GM19240 (cell line): ENCODE results near the gene TRIOBP.
A peak's percentile ranks its signal among the peaks of the same experiment; 100 is the strongest.
"Not testable (repeated sequence)": the region's sequence is repeated elsewhere in the genome, so short reads cannot be mapped to it uniquely, and the experiment has no call there.

Experiments used
- DNase-seq: peaks from one replicate; pipeline ENCODE4 v3.0.0; 2011; ENCODE audit warnings: low spot score; ENCODE audit not compliant: insufficient read length

The TRIOBP gene, protein sequence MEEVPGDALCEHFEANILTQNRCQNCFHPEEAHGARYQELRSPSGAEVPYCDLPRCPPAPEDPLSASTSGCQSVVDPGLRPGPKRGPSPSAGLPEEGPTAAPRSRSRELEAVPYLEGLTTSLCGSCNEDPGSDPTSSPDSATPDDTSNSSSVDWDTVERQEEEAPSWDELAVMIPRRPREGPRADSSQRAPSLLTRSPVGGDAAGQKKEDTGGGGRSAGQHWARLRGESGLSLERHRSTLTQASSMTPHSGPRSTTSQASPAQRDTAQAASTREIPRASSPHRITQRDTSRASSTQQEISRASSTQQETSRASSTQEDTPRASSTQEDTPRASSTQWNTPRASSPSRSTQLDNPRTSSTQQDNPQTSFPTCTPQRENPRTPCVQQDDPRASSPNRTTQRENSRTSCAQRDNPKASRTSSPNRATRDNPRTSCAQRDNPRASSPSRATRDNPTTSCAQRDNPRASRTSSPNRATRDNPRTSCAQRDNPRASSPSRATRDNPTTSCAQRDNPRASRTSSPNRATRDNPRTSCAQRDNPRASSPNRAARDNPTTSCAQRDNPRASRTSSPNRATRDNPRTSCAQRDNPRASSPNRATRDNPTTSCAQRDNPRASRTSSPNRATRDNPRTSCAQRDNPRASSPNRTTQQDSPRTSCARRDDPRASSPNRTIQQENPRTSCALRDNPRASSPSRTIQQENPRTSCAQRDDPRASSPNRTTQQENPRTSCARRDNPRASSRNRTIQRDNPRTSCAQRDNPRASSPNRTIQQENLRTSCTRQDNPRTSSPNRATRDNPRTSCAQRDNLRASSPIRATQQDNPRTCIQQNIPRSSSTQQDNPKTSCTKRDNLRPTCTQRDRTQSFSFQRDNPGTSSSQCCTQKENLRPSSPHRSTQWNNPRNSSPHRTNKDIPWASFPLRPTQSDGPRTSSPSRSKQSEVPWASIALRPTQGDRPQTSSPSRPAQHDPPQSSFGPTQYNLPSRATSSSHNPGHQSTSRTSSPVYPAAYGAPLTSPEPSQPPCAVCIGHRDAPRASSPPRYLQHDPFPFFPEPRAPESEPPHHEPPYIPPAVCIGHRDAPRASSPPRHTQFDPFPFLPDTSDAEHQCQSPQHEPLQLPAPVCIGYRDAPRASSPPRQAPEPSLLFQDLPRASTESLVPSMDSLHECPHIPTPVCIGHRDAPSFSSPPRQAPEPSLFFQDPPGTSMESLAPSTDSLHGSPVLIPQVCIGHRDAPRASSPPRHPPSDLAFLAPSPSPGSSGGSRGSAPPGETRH (N-terminal part only)

DNA sequence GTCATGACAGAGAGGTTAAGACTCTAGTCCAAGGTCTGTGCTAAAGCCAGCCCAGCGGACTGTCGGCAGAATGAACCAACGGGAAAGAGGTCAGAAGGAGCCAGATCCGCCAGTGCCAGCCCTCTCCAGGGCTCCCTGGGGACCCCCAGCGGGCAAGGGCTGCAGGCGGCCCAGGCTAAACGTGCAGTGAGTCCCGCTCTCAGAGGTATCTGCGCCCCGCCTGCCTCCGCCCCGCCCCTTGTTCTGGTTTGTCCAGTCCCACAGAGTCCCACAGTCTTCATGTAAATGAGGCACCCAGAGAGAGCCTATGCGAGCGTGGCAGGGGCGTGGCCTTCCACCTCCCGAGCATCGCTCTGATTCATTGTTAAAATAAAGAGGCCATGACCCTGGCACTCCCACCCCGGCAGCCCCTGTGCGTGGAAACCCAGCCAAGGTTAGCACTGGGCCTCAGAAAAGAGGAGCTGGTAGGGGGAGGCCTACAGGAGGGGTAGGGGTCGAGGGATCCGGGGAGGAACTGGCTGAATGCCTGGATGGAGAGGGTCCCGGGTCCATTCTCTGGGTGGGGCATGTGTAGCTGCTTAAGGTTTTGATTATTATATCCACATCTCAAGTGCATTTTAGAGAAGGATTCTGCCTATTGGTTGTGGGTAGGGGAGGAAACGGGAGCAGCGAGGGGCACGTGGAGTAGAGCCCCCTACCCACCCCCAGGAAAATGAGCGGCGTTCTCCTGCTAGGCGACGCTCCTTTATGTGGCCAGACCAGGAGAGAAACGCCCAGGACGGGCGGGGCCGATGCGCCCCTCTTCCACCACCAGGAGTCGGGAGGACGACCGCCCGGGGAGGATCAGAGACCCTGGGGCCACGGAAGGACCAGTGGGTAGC, at the start of gene TRIOBP:
TSS of gene TRIOBP (plus strand) at position 392 of the 881 bp plus-strand sequence. CDS start 4,318 bp downstream, outside the sequence.
- DNase-seq: peak; percentile 78

DNA sequence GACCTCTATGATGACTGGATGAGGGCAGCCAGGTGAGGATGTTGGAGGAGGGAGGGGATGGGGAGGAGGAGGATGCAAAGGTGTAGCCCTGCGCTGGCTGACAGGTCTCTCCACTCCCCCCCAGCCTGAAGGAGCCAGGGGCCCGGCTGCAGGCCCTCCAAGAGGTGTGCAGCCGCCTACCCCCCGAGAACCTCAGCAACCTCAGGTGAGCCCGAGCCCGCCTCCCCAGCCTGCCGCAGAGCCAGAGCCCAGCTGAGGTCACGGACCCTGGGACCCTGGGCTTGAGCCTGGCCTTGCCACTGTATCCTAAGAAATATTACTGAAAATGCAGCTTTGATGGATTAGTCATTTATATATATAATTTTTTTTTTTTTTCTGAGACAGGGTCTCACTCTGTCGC, 49.5 kb upstream of the TRIOBP start:
- DNase-seq: no peak

DNA sequence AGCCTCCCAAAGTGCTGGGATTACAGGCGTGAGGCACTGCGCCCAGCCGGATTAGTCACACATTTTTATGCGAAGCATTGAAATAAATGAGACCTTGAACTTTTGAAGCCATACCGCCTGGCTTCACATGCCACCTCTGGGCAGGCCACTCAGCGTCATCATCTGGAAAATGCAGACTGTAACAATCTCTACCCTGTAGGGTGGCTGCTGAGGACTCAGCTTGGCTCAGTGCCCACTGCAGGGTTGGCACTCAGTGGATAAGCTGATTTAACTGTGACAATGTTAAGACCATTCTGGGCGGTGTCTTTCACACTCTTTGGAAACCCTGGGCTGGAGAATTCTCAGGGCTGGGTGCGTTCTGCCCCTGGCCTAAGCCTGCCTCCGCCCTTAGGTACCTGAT, 48.9 kb upstream of the TRIOBP start:
- DNase-seq: no peak

DNA sequence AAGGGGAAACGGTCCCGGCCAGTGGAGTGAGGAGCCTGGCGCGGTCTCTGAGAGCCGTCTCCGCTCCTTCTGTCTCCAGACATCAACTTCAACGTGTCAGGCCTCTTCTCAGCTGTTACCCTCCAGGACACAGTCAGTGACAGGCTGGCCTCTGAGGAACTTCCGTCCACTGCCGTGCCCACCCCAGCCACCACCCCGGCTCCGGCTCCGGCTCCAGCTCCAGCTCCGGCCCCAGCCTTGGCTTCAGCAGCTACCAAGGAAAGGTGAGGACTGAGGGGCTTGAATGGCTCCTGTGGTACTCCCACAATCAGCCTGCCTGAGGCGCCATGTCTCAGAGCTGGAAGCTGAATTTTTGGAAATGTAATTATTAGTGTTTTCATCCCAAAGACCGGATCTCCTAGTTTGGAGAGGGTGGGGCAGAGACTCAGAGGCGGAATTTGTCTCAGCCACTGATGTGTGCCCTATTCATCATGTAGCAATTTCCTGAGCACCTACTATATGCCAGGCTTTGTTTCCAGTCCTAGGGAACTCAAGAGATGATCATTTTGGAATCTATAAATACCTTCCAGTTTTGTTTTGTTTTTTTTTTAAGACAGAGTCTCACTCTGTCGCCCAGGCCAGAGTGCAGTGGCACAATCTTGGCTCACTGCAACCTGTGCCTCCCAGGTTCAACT, 46.2 kb upstream of the TRIOBP start:
- DNase-seq: no peak

DNA sequence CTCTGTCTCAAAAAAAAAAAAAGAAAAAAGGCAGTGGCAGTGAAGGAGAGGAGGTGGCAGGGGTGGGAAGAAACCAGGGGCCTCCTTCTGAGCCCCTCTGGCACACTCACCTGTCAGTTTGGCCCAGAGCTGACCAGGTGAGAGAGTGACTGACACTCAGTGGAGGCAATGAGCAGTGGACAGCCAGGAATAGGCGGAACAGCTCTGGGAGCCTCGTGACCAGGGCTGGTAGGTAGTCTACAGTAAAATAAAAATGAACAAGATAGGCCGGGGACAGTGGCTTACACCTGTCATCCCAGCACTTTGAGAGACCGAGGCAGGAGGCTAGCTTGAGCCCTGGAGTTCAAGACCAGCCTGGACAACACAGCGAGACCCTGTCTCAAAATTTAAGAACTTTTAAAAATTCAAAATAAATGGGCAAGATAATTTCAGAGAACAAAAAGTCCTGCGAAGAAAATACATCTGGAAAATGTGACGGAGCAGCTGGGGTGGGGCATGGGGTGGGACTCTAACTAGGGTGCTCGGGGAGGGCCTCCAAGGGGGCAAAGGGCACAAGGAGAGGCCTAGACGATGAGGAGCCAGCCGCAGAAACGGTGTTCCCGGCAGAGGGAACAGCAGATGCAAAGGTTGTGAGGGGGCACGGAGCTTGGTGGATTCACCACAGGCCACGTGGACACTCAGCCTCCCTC, 42.1 kb upstream of the TRIOBP start:
- DNase-seq: no peak

DNA sequence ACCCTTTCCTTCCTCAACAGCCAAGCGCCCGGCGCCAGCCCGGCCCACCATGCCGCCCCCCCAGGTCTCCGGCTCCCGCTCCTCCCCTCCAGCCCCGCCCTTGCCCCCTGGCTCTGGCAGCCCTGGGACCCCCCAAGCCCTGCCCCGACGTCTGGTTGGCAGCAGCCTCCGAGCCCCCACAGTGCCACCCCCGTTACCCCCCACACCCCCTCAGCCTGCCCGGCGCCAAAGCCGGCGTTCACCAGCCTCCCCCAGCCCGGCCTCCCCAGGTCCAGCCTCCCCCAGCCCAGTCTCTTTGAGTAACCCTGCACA, 41.6 kb upstream of the TRIOBP start:
- DNase-seq: no peak

DNA sequence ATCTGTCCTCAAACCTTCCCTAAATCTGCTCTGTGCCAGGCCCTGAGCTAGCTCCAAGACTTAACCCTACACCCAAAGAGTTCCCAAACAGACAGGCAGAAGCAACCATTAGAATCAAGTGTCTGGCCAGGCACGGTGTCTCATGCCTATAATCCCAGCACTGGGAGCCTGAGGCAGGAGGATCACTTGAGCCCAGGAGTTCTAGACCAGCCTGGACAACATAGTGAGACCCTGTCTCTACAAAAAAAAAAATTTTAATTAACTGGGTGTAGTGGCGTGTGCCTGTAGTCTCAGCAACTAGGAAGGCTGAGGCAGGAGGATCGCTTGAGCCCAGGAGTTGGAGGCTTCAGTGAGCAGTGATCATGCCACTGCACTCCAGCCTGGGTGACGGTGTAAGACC, 40.3 kb upstream of the TRIOBP start:
- DNase-seq: not testable (repeated sequence)

DNA sequence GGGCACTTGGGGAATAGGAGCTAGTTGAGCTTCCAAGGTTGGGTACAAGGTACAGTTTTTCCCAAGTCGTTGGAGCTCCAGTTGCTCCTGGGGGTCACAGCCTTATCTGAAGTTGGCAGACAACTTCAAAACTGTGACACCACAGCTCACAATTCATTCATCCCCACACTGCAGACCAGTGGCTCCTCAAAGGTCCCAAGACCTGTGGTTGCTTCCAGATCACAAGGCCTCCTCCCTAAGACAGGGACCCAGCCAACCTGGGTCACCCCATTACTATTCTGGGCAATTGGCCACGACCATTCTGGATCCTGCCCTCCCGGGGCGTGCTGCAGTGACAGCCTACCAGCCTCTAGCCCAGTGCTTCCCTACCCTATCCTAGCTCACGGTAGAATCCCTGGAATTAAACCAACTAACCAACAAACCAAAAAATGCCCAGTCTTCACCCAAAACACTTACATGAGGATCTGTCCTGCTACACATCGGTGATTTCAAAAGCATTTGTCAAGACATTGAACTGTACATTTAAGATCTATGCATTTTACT, 39.2 kb upstream of the TRIOBP start:
- peak; percentile 29 for DNase-seq

DNA sequence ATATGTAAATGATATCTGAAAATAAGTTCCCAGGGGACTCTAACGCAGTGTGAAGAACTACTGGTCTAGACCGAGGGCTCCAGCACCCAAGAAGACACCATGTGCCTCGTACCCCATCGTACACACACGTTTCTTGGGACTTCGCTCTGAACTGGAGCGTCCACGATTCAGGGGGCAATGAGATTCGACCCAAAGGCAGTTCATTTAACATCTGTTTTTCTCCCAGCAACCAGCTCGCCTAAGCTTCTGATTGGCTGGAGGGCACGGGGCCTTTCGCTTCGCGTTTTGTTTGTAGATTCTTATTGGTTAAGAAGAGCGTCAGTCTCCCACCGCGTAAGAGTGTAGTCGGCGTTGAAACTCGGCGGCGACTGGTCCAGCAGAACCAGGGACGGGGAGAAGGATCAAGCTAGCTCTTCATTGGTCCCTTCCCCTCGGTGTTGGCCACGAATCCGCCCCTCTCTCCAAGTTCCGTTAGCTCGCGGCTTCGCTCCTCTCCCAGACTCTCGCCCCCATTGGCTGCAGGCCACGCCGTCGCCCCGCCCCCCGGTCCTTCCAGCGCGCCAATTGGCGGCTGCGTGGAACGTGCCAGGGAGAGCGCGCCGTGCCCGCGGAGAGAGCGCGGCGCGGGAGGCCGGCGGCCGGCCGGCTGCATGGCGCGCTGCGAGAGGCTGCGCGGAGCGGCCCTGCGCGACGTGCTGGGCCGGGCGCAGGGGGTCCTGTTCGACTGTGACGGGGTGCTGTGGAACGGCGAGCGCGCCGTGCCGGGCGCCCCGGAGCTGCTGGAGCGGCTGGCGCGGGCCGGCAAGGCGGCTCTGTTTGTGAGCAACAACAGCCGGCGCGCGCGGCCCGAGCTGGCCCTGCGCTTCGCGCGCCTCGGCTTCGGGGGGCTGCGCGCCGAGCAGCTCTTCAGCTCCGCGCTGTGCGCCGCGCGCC, 38.4 kb upstream of the TRIOBP start, which contains the start of gene PDXP:
TSS of gene PDXP (plus strand) at position 591 of the 933 bp plus-strand sequence. CDS start at position 651, 60 bp downstream.
- DNase-seq: peak; percentile 100

DNA sequence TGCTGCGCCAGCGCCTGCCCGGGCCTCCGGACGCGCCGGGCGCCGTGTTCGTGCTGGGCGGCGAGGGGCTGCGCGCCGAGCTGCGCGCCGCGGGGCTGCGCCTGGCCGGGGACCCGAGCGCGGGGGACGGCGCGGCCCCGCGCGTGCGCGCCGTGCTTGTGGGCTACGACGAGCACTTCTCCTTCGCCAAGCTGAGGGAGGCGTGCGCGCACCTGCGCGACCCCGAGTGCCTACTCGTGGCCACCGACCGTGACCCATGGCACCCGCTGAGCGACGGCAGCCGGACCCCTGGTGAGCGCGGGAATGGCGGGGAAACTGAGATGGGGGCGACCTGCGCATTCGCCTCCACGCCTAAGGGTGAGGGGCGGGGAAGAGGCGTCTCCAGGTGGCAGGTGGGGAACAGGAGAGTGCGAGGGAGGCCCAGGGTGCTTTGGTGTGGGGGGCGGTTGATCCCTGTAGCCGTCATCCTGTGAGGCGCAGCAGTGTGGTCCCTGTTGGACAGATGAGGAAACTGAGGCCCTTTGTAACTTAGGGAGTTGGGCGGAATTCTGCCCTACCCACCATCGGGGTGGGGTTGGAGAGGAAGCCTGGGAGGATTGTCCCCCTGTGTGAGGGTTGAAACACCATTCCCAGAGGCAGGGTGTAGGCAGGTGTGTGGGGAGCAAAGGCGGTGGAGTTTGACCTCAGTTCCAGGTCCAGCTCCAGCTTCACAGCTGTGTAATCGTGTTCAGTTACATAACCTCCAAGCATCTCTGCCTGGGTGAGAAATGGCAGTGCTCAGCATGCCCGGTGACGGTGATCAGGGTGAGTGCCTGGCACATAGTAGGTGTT, 37.6 kb upstream of the TRIOBP start:
- DNase-seq: no peak

DNA sequence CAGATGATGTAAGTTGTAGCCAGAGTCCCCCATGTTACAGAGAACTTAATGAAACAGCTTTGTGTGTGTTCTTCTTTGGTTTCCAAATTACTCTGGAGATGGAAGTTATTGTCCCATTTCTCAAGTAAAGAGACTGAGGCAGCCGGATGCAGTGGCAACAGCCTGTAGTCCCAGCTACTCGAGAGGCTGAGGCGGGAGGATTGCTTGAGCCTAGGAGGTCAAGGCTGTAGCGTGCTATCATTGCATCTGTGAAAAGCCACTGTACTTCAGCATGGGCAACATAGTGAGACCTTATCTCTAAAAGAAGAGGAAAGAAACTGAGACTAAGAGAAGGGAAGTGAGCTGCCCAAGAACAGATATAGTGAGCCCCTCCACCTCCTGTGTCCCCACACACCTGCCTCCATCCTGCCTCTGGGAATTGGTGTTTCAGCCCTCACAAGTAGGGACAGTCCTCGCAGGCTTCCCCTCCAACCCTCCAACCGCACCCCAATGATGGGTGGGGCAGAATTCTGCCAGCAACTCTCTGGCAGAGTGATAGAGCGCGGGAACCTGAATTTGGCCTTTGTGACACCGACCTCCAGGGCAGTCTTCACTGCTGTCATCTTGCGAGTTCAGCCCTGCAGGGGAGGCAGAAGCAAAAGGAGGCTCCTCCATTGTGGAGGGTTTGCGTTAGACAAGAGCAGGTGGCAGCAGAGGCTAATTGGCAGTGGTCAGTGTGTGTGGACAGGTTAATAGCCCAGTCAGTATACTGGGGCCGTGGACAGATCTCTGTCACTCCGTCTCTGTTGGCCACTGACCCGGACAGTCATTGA, 36.7 kb upstream of the TRIOBP start:
- no peak for DNase-seq

DNA sequence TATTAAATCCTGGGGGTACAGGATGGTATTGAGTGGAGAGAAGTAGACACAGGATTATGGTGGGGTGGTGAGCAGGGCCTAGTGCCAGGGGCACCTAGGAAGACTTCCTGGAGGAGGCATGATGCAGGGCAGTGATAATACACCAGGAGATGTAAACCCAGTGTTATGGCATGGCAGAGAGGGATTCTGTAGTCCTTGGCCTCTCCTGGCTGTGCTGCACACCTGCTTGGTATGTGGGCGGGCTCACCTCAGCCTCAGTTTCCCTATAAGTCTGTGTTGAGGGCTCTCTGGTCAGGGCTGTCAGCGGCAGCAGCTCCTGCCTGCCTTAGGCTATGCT, 36.2 kb upstream of the TRIOBP start:
- DNase-seq: no peak

DNA sequence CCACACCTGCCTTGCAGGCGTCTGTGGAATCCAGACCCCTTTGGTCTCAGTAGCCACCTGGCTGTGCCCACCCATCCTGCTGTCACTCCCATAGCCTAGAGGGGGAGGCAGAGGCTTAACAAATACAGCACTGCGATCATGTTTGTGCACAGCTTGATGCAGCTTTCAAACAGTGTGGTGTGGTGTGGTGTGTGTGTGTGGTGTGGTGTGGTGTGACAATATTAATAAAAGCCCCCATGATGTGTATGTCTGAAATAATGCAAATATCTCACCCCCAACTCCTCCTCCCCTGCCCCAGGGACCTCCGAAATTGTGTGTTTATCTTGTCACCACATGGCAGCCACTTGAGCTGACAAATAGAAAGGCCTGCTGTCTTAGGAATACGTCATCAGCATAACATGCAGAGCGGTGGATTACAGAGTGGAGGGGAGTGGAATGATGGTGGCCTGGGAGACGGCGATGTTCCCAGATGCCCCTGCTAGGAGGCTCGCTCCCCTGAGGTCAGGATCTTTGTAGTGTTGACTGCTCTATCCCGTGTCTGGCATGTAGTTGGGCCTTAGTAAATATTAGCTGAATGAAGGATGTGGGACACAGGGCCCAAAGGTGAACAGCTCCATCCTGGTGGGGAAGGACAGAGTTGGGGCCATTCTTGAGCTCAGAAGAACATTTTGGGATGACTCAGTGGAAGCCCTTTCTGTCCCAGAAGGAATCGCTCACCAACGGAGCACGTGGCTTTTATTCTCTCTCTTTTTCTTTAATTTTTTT, 35.5 kb upstream of the TRIOBP start:
- no peak for DNase-seq

DNA sequence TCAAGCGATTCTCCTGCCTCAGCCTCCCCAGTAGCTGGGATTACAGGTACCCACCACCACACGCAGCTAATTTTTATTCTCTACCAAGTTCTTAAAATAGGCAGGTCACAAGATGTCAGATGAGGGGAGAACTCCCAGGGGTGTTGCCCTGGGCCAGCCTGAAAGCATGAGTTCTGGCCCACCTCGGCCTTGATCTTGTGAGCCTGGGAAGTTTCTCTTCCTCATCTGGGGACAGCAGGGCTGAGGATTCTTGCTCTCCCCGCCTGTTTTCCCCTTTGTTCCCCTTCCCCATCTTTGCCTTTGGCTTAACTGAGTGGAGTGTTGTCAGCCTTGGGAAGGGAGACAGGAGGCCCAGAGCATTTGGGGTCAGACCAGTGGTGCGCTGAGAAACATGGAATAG, 34.8 kb upstream of the TRIOBP start:
- no peak for DNase-seq

DNA sequence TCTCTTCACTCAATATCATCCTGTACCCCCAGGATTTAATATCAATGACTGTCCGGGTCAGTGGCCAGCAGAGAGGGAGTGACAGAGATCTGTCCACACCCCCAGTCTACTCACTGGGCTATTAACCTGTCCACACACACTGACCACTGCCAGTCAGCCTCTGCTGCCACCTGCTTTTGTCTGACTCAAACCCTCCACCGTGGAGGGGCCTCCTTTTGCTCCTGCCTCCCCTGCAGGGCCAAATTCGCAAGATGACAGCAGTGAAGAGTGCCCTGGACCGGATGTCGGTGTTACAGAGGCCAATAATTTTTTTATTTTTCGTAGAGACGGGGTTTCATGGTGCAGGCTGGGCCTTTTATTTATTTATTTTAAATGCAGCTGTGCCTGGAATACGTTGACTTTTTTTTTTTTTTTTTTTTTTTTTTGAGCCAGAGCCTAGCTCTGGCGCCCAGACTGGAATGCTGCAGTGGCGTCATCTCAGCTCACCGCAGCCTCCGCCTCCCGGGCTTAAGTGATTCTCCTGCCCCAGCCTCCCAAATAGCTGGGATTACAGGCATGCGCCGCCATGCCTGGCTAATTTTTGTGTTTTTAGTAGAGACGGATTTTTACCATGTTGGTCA, 33.2 kb upstream of the TRIOBP start:
- no peak for DNase-seq
